DMS53 treated with DMSO at 0.1 percent for 48 hours (cell line): Measurements from ENCODE around the gene MAP3K5.

ENCODE experiments used
- DNase-seq: peaks from one replicate; lab custom pipeline; 2025; ENCODE audit not compliant: unreplicated experiment; lab: John Stamatoyannopoulos, UW

Gene MAP3K5

DNA sequence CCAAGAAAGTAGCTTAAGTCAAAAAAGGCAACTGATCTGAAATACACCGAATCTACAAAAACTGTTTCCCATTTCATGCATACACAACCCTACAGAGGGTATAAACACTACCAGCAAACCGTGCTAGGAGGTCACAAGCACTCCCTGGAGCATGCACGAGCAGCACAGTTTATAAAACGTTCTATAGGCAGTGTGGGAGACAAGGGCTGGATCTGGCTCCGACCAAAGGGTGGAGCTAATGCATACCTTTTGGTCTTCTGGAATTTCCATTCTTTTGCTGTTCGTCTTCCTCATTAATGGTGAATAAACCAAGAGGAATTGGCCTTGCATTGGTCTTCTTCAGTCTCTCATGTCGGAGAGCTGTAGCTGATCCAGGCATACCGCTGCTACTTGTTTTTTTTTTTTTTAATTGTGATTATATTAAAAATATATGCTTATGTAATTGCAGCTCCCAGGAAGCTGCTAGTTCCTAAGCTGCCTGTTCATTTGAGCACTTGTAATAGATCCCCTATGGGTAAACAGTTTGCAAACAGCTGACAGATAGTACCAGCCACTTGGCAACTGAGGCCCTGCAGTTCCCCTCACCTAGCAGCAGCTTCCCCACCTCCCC lies 266.6 kb downstream of the MAP3K5 start:
- no peak for DNase-seq

DNA sequence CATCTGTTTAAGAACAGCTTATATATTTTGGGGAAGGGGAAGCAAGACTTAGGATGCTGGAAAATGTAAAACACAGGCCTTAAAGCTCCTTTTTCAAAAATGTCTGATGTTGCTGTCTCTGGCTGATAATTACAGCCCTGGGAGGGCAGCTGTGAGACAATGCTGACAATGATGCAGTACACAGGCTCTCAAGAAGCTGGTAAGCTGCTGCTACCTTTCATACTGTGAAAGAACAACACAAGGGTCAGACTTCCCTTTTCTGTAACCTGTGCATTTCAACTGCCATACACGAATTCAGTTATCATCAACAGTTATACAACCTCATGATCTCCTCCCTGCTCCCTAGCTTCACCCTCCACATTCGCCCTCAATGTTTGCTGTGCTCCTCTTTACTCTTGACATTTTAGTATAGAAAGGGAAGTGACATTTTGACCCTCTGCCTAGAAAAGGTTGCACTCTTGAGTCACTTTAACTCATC lies 267.3 kb downstream of the MAP3K5 start:
- peak; percentile 59 for DNase-seq

DNA sequence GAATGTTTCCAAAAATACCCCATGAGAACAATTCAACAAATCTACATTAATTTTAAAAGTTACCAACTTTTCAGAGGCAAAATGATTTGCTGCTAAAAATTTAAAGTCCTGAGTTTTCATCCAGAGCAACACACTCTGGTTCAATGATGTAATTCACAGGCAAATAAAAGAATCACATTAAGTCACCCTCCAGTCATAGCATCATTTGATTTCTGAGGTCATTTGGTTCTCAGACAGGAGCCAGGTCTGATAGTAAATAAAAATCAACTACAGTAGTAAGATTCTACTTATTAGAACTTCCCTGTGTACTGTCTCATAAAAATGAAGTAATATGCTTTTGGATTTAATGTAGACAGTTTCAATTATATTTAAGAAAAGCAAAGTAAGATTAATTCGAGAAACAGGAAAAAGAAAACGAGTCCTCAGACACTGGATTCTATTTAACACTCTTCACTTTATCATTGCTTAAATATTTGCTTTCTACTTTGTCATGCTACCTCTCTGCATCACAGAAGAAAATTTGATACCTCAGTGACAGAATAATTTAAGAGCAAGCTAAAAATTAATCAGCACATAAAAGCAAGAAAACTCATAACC lies 267.8 kb downstream of the MAP3K5 start:
- peak; percentile 59 for DNase-seq

DNA sequence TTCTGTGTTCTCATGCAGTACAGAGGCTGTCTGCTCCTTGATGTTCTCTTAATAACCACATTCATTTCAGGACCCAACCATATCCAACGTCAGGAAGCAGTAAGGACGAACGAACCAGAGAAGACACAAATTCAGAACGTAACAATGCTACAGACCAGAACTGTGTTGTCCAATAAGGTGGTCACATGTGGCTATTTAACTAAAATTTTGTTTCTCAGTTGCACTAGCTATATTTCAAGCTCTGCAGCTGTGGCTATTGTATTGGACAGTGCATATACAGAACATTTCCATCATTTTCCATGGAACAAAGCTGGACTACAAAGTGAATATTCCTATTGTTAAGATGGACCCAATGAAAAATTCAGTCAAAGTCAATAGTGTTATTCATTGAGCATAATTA lies 269.1 kb downstream of the MAP3K5 start:
- no peak for DNase-seq

DNA sequence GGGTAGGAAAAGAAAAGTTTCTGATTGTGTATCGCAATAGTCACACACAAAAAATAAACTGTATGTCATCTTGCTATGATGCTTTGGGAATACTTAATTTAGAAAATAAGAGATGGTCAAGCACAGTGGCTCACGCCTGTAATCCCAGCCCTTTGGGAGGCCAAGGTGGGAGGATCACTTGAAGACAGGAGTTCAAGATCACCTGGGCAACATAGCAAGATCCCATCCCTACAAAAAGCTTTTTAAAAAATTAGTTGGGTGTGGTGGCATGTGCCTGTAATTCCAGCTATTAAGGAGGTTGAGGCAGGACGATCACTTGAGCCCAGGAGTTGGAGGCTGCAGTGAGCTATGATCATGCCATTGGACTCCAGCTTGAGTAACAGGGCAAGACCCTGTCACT lies 269.6 kb downstream of the MAP3K5 start:
- no peak for DNase-seq

DNA sequence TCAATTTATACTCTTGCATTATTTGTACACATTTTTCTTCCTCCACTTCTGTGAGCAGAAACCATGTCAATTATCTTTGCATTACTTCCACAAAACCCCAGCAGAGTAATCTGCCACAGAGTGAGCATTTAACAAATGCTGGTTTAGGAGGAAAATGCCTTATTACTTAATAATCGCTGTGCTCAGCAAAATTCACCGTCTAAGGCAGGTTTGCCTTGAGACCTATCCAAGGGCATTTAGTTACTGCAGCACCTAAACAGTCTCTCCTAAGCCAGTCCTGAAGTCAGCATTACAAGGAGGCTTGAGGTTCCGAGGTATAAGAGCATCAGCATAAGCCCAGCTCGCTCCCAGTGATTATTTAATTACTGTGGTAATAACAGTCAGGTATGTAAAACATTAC lies 270.4 kb downstream of the MAP3K5 start:
- no peak for DNase-seq

DNA sequence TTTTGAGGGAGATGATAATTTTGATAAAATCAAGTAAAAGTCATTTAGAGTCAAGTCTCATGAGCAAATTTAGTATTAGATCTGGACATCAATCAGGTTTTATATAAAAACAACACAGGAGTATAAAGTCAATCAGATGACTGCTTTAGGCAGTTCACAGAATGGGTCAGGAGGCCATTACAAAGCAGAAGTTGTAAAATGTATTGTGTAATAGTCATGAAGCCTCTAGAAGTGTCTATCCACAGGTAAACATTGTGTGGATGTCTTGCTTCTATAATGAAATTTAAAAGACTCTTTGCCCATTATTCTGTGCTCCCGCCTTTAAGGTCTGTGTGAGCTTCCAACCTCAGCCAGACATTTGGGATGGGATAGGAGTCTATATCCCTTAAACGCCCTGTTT lies 270.9 kb downstream of the MAP3K5 start:
- no peak for DNase-seq

DNA sequence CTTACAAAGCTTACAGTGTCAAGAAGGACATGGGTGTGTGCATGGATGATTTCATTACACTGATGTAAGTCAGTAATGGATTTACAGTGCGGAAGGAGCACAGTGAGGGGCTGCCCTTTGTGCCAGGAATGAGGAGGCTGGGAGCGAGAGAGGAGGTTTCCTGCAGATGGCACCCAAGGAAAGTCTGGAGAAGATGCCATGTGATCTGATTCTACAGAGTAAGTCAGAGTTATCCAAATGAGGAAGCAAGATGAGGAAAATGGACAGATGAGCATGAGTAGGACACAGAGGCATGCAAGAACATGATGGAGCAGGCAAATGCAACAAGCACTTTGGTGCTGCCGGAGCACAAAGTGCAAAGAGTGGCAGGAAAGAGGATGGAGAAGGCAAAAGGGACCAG lies 271.8 kb downstream of the MAP3K5 start:
- no peak for DNase-seq

DNA sequence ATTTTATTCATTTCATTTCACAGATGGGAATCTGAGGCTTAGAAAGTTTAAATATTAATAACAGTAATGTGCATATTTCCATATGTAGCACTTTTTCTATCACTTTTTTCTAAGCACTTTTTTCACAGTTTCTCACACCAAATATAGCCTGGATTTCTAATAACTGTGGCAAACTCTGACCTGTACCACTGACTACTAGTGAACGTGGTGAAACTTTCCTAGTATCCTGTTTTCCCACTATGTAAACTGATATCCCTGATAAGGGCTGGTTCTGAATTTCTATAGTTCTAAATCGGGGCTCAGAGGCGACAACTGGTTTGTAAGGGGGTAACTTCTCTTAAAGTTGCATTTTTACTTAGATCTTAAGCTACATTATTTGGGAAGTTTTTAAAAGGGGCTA lies 274.7 kb downstream of the MAP3K5 start:
- no peak for DNase-seq

DNA sequence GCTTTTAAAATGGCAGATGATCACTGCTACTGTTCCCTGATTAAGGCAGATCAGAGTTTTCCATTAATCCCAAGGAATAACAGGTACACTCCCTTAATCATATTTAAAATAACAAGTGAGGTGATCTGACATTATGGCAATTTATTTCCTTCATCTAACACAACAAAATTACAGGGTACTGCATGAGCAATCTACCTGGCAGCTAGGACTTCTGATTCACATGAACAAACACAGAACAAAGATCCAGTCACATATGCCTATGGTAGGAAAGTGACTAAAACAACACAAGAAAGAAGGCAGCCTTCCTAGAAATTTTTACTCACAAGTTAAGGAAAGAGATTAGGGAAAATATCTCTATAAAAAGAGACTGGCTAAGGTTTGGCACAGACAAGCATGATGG lies 275.3 kb downstream of the MAP3K5 start:
- DNase-seq, result no peak

DNA sequence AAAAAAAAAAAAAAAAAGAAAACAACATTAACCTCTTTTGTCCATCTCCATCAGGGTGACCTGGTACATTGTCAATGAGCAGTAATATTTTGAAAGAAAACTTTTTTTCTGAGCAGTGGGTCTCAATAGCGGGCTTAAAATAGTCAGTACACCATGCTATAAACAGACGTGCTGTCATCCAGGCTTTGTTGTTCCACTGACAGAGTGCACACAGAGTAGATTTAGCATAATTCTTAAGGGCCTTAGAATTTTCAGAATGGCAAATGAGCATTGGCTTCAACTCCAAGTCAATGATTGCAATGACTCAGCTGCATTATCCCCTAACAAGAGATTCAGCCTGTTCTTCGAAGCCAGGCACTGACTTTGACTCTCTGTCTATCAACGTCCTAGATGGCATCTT lies 277.7 kb downstream of the MAP3K5 start:
- DNase-seq, result no peak

DNA sequence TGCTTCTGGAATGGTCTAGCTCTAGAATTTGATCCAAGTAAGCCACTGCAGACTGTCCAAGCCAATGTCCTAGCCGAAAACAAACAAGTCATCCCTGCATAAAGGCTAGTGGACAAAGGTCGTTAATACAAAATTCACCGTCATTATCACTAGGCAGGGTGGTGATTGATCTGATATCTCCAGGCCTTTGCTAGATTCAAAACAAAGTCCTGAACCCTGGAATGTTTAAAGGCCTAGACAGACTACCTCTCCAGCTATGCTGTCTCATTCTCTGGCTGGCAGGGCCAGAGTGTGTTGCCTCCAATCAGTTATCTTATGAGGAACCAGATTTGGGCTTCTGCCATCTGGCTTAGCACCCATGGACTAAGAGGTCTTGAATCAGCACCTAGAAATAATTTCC lies 280.4 kb downstream of the MAP3K5 start:
- DNase-seq, result no peak

DNA sequence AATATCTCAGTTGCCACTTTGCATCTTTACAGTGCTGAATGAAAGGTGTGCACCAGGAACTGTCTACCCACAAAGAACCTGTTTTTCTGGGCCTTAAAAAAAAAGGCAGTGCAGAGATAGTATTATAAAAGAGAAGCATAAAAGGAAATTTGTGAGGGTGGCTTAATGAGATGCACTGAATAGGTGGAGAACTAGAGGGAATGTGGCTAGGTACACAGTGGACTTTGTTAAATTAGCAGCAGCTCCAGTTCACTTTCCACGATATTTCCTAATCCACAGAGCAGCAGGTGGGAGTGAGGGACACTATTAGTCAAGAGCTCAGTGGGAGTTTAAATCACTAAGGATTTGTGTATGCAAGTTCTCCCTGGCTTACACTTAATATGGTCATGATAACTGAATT lies 280.9 kb downstream of the MAP3K5 start:
- DNase-seq, result no peak

DNA sequence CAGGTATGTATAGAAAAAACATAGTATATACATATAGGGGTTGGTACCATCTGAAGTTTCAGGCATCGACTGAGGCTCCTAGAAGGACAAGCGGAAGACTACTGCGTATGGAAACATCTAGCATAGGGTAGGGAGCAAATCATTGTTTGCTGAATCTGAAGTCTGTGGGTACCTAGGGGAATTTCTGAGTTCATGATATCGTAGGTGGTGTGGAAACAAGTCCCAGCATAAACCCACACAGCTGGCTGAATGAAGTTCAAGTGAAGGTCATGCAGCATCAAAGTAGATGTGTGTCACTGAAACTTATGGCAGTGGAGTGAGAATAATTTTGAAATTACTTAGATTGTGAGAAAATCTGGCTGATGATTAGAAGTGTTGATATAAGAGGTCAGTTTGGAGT lies 281.5 kb downstream of the MAP3K5 start:
- no peak for DNase-seq

DNA sequence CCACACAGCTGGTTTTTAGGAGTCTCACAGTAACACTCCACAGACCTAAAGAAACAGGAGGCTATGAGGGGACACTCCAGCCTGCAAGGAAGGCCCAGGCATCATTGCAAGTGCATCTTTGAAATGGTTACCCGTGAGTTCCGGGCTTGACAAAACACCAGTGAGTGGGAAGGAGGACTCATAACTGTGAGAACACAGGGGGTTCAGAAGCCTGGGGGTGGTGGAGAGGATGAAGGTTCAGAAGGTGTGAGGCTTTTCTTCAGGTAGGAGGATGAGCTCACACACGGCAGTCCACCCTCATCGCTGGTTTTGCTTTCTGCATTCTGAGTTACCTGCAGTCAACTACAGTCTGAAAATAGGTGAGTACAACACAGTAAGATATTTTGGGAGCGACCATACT lies 282.0 kb downstream of the MAP3K5 start:
- no peak for DNase-seq

DNA sequence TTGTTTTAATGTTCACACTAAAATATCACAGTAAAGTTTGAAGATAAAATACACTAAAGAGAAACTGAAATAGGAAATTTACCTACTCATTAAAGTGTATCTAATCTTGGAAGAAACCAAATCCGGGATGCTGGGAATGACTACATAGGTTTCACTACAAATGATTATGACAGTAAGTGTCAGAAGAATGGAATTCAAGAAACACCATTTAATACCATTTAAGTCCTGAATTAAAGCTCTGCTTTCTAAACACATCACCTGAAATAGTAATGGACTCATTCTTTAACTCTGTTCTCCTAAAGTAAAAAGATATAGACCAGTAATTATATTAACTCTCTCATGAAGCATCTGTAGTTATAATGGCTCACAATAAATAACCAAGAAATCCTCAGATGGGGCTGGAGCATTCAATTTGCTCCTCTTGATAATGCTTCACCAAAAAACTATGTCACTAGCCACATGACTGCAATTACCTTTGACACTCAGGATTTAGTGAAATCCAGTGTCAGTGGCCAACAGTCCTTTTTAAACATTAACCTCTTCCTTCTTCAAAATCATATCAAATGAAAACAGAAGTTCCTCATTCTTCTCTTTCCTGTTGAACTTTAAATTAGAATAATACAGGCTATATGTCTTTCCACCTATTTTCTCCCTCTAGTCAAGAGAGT lies 283.4 kb downstream of the MAP3K5 start:
- no peak for DNase-seq
